HPDE6-E6E7 (cell line): ENCODE data around the gene DCTN4.

Source experiments
- DNase-seq: peaks from one replicate; pipeline ENCODE4 v3.0.0; 2011; ENCODE audit warnings: missing footprints; ENCODE audit errors: extremely low spot score

The DCTN4 gene

DNA sequence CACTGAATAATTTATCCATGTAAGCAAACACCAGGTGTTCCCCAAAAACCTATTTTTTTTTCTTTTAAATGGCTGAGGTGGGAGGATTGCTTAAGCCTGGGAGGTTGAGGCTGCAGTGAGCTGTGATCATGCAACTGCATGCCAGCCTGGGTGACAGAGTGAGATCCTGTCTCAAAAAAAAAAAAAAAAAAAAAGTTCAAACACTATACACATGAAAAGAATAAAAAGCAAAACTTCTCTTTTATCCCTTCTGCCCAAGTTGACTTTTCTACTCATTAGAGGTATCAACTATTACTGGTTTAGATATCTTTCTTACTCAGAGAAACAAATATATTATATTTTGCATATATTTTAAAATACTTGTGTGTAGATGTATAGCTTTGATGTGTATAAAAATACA is 17.8 kb downstream of the DCTN4 start:
- DNase-seq, result no peak

DNA sequence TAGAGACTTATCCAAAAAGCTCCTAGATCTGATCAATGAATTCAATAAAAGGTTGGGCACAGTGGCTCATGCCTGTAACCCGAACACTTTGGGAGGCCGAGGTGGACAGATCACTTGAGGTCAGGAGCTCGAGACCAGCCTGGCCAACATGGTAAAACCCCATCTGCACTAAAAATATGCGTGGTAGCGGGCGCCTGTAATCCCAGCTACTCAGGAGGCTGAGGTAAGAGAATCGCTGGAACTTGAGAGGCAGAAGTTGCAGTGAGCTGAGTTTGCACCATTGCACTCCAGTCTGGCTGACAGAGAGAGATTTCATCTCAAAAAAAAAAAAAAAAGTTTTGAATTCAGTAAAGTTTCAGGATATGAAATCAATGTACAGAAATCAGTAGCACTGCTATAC is 20.0 kb downstream of the DCTN4 start:
- DNase-seq, result no peak

DNA sequence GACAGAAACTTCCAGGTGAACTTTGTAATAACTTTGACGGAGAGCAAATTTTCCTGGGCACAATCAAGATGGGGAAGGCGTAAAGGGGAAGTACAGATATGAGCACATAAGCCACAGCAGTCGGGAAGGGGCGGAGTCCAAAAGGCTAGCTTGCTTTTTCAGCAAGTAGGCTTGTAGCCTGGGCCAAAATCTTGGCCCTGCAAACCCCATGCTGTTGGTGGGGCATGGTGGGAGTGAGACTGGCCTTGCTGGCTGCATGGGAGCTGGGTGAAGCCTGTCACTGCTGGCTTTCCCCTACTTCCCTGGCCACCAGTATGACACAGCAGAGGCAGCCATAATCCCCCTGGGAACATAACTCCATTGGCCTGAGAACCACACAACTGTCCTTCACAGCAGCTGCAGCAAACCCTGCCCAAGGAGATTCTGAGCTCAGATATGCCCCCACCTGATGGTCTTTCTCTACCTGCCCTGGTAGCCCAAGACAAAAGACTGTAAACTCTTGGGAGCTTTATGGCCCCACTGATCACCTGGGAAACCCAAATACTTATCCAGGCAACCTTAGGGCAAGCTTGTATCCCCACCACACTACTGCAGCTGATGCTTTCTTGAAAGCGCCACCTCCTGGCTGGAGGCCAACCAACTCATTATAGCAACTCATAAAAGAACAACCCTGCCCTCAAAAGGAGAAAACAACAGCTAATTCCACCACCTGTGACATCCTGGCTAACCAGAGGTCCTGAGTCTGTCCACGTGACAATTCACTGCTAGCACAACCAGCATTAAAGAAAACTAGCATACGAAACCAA is 24.0 kb downstream of the DCTN4 start:
- DNase-seq, result no peak

DNA sequence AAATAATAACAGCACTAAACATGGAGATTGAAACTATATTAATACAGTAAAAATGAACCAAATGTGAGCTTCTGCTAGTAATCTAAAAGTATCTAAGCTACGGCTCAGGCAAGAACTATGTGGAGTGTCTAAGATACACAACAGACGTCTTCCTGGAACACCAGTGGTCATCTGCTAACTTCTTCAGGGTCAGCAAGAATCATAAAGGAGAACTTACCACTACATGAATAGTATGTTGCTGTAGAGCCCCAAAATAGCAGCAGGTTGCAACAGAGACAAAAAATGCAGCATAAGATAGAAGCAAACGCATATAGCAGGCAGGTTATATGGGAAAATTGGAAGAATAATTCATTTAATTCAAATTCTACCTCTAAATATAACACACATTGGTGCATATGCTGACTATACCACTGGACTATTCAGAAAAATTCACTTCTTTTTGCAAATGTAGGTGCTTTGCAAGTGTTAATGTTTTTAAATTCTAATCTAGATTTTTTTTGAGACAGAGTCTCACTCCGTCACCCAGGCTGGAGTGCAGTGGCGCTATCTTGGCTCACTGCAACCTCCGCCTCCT is 27.1 kb downstream of the DCTN4 start:
- DNase-seq, result no peak

DNA sequence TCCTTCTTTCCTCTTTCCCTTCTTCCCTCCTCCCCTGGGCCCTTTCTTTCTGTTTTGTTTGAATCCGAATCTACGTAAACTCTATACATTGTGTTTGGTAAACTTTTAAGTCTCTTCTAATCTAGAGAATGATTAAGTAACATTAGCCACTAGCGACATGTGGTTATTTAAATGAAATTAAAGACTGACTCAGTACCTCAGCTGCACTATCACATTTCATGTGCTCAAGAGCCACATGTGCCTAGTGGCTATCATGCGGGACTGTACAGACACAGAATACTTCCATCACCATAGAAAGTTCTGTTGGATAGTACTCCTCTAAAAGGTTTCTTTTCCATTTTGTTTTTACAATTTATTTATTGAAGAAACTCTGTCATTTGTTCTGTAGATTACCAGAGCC is 29.0 kb downstream of the DCTN4 start:
- DNase-seq, result no peak

DNA sequence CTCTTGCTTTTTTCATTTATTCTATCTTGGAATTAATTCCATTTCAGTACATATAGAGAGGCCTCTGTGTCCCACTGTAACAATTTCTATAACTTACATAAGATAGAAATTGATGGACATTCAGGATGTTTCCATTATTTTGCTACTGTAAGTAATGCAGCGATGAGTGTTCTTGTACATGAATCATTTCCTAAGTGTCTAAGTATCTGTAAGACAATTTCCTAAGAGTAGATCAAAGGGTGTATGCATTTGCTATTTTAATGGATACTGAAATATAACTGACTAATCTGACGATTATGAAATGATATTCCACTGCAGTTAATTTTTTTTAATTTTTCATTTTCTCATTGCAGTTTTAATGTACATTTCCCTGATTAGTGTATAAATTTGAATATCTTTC is 35.0 kb downstream of the DCTN4 start:
- no peak for DNase-seq

DNA sequence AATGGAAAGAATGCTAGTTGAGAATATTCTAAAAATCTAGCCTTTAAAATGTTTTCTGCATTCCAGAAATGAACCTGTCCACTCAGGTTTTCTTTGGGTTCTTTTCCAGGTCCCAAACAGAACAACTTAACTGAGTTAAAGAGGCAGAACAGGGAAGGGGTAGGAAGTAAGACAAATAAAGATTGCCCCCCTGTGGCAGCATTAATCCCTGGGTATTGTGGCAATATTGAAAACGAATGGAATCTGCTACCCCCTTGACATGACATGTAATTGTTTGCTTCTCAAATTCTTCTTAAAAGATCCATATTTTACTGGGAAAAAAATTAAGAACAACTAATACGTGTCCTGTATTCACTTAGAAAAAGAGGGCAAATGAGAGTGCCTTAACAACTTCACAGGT is 48.7 kb downstream of the DCTN4 start:
- DNase-seq, result no peak

DNA sequence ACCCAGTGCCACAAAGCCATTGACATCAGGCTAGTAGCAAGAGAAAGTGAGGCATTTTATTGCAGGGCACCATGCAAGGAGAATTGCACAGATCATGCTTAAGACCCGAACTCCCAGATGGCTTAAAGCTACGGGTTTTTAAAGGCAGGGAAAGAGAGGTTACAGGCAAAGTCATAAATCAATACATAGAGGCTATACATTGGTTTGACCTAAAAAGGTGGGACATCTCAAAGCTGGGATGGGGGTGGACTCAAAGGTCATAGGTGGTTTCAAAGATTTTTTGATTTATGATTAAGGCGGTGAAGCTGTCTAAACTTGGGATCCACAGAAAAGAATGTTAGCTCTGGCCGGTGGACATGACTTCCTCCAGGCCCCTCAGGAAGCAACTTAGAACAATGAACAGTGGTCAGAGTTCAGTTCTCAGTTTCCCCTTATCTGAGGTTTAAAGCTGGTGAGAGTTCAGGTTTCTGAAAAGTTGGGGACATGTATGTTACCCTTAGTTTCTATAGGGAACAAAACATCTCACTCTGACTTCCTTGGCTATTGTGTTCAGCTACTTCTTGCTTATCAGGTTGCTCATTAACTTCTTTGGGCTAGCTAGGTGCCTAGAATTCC is 51.9 kb downstream of the DCTN4 start:
- no peak for DNase-seq

DNA sequence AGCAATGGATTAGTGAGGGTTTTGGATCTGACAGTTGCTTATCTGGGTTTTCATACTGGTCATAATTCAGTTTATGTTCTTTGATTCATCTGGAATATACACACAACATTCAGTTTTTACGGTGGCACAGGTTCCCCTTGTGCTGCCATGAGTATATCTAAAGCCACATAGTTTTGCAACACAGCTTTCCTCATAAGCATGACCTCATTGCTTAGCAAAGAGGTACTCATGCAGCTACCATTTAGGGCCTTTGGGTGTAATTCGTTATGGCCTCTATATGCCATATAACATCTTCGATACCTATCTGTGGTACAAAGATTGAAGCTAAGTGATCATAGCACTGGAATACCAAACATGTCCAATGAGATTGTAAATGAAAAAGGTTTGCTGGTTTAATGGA is 55.1 kb downstream of the DCTN4 start:
- DNase-seq, result no peak

DNA sequence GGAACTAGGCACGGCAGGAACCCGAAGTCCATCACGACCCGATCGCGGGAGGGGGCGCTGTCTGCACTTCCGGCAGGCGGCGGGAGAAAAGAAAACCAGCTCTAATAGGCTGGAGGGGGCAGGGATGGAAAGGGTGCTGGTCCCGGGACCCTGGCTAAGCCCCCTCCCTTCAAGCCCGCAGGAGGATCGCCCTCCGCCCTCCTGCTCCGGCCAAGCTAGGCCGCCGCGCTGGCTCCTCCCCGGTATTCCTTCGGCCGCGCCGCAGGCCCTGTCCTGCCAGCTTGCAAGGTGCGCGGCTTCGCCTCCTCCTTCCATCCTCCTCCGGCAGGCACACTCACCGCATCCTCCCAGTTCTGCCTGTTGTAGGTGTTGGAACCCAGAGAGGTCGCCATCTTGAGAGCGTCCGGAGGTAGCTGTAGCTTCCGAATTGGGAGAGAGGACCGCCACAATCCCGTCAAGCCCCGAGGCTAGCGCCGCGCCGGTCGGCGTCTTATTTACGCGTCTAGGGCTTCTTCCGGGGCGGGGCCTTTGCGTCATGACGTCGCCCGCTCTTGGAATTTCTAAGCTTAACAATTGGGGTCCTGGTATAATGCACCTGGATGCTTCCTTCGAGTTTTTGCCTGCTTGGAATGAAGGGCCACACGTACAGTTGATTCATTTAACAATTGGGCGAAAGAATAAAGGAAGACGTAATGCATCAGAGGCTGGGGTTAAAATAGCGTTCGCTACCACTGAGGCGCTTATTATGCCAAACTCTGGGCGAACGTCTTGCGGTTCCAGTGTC is 58.0 kb downstream of the DCTN4 start, which contains the start of gene RBM22:
RBM22 (minus strand) TSS at position 469 of the 784 bp plus-strand sequence; CDS start at position 392, 77 bp downstream.
- DNase-seq, result peak; percentile 74

DNA sequence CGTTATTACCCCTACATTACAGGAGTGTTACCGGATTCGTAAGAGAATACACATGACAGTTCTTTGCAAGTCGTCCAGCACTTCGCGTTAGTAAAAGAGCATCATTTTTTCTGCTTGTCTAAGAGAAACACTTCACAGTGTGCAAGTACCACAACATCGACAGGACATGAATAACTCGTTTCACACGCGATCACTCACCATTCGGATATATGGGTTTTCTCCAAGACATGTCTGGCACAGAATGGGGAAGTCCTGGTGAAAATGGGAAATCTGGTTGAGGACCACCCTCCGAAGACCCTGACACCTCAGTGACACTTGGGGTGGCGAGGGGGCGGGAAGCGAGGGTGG is 58.6 kb downstream of the DCTN4 start:
- no peak for DNase-seq

DNA sequence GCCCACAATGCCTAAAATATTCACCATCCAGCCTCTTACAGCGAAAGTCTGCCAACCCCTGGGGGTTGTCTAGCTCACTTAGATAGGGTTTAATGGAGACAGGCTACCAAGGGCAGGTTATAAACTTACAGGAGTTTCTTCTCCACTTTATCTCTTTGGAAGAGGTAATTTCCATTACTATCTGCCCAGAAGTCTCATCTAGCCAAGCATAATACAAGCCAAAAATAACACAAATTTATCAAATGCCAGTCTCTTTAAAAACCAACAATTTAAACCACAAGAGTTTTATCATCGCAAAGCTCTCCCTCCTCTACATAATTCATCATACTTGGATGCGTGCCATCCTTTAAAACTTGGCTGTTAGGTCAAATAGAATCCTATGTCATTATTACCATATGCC is 64.2 kb downstream of the DCTN4 start:
- DNase-seq, result no peak

DNA sequence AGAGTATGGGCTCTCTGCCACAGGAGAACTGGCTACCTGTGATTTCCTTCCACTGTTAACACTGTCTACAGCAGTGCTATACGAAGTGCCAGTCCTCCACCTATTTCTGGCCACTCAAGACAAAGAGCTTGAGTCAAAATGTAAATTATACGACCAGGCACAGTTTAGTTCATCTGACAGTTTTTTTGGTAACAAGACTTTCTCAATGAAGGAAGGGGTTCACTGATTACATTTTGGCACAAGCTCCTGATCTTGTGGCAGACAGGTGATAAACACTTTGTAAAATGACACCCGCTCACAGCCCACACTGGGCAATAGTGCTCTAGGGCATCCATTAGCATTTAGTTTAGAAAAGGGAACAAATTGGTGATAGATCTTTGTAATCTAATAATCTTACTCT is 66.5 kb downstream of the DCTN4 start:
- no peak for DNase-seq

DNA sequence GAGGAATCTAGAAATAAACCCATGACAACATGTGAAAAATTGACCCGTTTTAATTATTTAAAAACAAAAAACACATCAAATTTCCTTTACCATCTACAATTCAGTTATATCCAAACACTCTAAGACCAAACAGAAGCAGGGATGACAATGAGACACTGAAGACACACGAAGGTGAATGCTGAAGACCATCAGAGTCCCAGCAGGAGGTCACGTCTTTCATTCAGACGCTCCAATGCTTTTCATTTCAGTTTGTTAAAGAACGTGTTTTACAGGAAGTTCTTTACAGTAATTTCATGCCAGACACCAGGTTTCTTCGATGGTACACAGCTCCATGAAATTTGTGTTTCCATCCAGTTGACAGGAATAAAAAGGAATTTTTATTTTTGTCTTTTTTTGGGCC is 68.1 kb downstream of the DCTN4 start:
- no peak for DNase-seq

DNA sequence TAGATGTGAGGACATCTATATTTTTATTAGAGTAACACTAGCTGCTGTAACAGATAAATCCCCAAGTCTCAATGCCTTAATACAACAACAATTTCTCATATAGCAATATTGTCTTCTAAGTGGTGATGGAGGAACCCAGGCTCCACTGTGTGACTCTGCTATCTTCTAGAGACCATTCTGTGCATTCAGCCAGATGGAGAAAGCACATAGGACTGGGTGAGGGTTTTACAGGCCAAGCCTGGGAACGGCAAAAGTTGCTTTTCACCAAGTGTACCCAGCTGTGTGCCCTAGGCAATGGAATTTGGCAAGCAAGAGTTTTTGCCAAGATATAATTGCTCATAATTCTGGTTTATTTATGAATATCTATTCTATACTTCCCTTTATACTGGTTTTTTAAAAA is 69.7 kb downstream of the DCTN4 start:
- DNase-seq, result no peak

DNA sequence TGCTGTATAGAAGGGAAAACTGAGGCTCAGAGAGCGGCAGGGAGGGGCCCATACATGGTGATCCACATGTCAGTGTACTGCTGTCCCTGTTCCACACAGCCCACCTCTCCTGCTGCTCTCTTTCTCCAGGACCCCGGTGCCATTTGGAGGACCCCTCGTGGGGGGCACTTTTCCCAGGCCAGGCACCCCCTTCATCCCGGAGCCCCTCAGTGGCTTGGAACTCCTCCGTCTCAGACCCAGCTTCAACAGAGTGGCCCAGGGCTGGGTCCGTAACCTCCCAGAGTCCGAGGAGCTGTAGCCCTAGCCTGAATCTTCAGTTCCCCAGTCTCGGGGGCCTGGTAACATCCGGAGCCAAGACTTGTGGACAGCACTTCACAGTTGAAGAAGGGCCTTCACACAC is 82.2 kb downstream of the DCTN4 start:
- no peak for DNase-seq

DNA sequence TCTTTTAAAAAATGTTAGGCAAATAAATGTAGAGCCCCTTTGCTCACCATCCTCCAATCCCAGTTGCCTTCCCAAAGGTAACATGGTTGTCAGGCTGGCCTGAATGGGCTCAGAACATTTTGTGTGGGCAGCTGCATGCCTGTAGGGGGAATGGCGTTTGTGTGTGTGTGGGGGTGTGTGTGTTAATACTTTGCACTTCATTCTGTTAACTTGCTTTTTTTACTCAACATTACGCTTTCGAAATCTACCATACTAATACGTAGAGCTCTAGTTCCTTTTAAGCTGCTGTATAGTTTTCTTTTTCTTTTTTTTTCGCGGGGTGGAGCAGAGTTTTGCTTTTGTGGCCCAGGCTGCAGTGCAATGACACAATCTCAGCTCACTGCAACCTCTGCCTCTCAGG is 83.7 kb downstream of the DCTN4 start:
- DNase-seq, result no peak

DNA sequence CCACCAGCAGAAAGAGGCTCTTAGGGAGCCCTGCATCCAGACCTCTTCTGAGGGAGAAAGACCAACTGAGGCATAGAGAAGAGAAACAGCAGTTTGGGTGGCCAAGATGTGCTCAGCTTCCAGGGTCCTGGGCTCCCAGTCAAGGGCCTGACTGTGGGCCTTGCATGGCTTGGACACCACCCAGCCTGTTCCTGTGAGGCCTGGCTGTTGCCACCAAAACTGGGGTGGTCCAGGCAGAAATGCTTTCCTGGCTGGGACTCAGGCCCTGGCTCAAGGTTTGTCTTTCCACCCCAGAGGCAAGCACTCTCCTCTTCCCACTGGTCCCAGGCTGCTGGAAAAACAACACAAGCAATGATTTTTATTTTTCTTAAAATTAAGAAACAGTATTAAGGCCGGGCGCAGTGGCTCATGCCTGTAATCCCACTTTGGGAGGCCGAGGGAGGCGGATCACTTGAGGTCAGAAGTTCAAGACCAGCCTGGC is 84.4 kb downstream of the DCTN4 start:
- no peak for DNase-seq

DNA sequence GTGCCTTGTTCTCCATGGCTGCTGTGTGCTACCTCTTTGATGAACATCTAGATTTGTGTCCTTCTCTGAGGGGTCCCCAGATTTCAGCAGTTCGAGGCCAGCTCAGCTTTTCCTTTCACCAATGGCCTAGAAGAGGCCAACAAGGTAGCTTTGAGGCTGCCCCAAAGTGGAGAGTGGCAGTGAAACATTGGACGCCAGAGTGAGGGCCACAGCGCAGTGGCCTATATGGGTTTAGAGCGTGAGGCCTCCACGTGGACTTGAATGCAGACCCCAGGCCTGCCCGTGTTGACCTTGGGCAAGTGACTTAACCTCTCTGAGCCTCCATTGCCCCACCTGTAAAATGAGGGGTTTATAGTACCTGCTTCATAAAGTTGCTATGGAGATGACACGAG is 85.9 kb downstream of the DCTN4 start:
- no peak for DNase-seq

DNA sequence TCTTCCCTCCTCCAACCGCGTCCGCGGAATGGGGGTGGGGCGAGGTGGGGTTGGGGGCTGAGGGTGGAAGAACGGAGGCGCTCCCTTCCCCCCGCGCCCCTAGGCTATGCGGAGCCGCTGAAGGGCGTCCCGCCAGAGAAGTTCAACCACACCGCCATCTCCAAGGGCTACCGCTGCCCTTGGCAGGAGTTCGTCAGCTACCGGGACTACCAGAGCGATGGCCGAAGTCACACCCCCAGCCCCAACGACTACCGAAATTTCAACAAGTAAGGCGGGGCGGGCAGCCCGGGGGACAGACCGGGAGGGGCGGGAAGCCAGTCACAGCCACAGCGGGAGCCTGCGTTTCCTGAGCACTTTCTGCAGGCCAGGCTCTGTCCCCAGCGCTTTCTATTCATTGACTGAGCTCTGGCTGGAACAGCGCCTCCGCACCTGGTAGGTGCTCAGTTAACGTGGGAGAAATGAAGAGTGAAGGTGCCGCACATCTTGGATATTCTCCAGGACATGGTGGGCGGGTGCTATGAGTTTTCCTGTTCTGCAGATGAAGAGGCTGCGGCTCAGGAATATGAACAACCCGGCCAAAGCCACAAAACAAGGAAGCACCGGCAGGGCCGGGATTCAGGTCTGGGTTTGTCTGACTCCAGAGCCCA is 86.5 kb downstream of the DCTN4 start:
- DNase-seq, result peak; percentile 48

DNA sequence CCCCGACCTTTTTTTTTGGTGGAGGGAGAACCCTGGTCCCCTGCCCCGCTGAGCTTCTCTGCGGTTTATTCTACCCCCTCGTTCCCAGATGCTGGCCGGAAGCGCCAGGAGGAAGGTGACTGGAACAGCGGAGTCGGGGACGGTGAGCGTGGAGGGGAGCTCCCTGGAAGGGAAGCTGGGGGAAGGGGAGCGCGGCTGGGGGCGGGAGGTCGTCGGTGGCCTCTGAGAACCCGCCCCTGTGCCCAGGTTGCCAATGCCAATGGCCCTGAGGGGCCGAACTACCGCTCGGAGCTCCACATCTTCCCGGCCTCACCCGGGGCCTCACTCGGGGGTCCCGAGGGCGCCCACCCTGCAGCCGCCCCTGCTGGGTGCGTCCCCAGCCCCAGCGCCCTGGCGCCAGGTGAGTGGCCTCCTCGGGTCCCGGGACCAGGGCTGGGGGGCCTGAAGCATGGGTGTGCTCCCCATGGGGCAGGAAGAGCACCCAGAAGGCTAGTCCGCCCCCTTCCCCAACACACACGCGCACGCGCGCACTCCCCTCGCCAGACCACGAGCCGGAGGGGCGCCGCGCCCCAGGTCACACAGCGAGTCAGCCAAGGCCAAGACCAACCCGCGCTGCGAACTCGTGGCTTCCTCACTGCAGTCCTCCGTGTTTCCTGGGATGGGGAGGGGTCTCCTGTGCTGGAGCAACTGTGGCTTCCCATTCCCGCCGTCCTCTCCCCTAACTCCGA is 87.1 kb downstream of the DCTN4 start:
- DNase-seq, result no peak
